RWPE1 (cell line): ENCODE results near the gene ASIC5.

Experiments used
- CTCF ChIA-PET: fragments of 350-600 bp; sonication (Branson Sonifier 250); formaldehyde crosslinking; extraction: SDS; loops from one replicate; lab custom pipeline; 2021; lab: Yijun Ruan, JAX
- POLR2A ChIA-PET: fragments of 400-600 bp; formaldehyde crosslinking; extraction: SDS; loops from one replicate; lab custom pipeline; 2020; ENCODE audit warnings: antibody characterized with exemption; ENCODE audit not compliant: low non-redundant PET; lab: Yijun Ruan, JAX
- DNase-seq: peaks from one replicate; pipeline ENCODE4 v3.0.0; 2012; ENCODE audit warnings: low spot score
- H3K27ac ChIP-seq: fragments of 450-650 bp; 2 replicates; pipeline ENCODE4 v1.5.1; 2017
- CTCF ChIP-seq: fragments of 450-650 bp; conservative IDR thresholded peaks from 2 replicates; pipeline ENCODE4 v1.5.1; 2017; ENCODE audit warnings: low read depth, mild to moderate bottlenecking

ASIC5 gene

GRCh38 chr4:155842080-155842479 is 24.0 kb downstream of the ASIC5 start:
- POLR2A ChIA-PET: no interaction called here
- no peak for DNase-seq
- no peak for TF ChIP-seq CTCF
- no peak overlapping the region for H3K27ac ChIP-seq
- CTCF ChIA-PET: interaction anchor here (0.6 kb wide), 1 partner anchor 111 kb away, joined by 3 read pairs; no protein-coding TSS in a partner anchor

- ChIA-PET POLR2A (no interaction called here), CTCF (no interaction called here)
- no peak overlapping the region for H3K27ac ChIP-seq
- no peak for DNase-seq
- no peak for TF ChIP-seq CTCF
Observed at GRCh38 chr4:155837203-155837796, 28.8 kb downstream of the ASIC5 start.

- no peak for TF ChIP-seq CTCF
- ChIA-PET CTCF (no interaction called here), POLR2A (no interaction called here)
- no peak overlapping the region for H3K27ac ChIP-seq
- DNase-seq: no peak
Observed at GRCh38 chr4:155832664-155833063, 33.4 kb downstream of the ASIC5 start.

GRCh38 chr4:155828628-155829027 is 37.4 kb downstream of the ASIC5 start:
- ChIA-PET CTCF (interaction anchor here (0.7 kb wide), 1 partner anchor 513 kb away, joined by 3 read pairs; no protein-coding TSS in a partner anchor), POLR2A (no interaction called here)
- H3K27ac ChIP-seq: no peak overlapping the region
- TF ChIP-seq CTCF: no peak
- no peak for DNase-seq

- DNase-seq: no peak
- CTCF ChIA-PET: interaction anchor here (0.6 kb wide), 1 partner anchor 1256 kb away, joined by 3 read pairs; no protein-coding TSS in a partner anchor
- POLR2A ChIA-PET: no interaction called here
- no peak for TF ChIP-seq CTCF
- no peak overlapping the region for H3K27ac ChIP-seq
Observed at GRCh38 chr4:155822572-155822971, 43.5 kb downstream of the ASIC5 start.

GRCh38 chr4:155820887-155821518 is 45.1 kb downstream of the ASIC5 start:
- ChIA-PET POLR2A (no interaction called here), CTCF (no interaction called here)
- TF ChIP-seq CTCF: no peak
- no peak for DNase-seq
- H3K27ac ChIP-seq: no peak overlapping the region
